ENCODE data around the gene CCDC122.

DNA sequence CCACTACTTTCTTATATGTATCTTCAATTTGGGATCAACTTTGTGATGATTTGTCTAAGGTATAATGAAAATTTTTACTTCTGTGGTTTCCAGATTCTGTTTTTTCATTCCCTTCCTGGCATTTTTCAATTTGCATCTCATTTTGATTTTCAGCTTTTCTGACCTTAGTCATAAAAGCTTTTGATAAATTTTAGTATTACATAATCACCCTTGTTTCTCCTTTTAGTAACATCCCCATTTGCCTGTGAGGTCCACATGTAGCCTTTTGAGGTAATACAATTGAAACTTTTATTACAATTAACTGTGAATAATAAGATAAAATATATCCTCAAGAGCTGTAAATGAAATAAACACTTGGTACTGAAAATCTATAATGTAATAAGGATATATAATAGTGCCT, 31.3 kb upstream of the CCDC122 start:
- TF ChIP-seq, protein P1, sequence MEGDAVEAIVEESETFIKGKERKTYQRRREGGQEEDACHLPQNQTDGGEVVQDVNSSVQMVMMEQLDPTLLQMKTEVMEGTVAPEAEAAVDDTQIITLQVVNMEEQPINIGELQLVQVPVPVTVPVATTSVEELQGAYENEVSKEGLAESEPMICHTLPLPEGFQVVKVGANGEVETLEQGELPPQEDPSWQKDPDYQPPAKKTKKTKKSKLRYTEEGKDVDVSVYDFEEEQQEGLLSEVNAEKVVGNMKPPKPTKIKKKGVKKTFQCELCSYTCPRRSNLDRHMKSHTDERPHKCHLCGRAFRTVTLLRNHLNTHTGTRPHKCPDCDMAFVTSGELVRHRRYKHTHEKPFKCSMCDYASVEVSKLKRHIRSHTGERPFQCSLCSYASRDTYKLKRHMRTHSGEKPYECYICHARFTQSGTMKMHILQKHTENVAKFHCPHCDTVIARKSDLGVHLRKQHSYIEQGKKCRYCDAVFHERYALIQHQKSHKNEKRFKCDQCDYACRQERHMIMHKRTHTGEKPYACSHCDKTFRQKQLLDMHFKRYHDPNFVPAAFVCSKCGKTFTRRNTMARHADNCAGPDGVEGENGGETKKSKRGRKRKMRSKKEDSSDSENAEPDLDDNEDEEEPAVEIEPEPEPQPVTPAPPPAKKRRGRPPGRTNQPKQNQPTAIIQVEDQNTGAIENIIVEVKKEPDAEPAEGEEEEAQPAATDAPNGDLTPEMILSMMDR (IDR thresholded peaks at IDR 0.05; ENCODE audit: borderline replicate concordance, extremely low read depth, low read length, poor library complexity, severe bottlenecking) = no peak
- TF ChIP-seq EZH2 (IDR thresholded peaks at IDR 0.05; ENCODE audit: borderline replicate concordance, low read depth, low read length, severe bottlenecking) = no peak

Measured in DND-41 (cell line).